ENCODE results near the gene TCF12.

DNA sequence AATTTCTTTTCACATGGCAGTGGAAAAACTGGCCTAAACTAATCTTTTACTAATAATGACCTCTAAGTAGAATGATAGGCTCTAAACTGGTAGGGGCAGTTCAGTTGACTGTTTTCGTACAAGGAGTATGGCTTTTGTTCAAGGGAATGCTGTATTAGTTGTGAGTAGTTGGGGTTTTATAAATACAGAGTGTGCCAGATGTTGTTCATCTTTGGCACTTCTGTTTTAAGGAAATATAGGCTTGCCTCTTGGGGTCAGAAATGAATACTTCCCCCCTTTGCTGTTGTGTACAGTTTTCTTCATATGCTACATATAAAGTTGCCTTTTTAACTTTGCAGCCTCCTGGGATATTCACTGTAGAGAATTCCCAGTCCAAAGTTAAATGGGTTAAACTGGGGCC is 276.9 kb downstream of the TCF12 start:
- TF ChIP-seq, protein P1, sequence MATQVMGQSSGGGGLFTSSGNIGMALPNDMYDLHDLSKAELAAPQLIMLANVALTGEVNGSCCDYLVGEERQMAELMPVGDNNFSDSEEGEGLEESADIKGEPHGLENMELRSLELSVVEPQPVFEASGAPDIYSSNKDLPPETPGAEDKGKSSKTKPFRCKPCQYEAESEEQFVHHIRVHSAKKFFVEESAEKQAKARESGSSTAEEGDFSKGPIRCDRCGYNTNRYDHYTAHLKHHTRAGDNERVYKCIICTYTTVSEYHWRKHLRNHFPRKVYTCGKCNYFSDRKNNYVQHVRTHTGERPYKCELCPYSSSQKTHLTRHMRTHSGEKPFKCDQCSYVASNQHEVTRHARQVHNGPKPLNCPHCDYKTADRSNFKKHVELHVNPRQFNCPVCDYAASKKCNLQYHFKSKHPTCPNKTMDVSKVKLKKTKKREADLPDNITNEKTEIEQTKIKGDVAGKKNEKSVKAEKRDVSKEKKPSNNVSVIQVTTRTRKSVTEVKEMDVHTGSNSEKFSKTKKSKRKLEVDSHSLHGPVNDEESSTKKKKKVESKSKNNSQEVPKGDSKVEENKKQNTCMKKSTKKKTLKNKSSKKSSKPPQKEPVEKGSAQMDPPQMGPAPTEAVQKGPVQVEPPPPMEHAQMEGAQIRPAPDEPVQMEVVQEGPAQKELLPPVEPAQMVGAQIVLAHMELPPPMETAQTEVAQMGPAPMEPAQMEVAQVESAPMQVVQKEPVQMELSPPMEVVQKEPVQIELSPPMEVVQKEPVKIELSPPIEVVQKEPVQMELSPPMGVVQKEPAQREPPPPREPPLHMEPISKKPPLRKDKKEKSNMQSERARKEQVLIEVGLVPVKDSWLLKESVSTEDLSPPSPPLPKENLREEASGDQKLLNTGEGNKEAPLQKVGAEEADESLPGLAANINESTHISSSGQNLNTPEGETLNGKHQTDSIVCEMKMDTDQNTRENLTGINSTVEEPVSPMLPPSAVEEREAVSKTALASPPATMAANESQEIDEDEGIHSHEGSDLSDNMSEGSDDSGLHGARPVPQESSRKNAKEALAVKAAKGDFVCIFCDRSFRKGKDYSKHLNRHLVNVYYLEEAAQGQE (IDR thresholded peaks at IDR 0.05; ENCODE audit: insufficient replicate concordance, low read depth): no peak
- no peak for TF ChIP-seq POLR2AphosphoS5 (IDR thresholded peaks at IDR 0.05; ENCODE audit: low read depth)
- TF ChIP-seq, protein P2, sequence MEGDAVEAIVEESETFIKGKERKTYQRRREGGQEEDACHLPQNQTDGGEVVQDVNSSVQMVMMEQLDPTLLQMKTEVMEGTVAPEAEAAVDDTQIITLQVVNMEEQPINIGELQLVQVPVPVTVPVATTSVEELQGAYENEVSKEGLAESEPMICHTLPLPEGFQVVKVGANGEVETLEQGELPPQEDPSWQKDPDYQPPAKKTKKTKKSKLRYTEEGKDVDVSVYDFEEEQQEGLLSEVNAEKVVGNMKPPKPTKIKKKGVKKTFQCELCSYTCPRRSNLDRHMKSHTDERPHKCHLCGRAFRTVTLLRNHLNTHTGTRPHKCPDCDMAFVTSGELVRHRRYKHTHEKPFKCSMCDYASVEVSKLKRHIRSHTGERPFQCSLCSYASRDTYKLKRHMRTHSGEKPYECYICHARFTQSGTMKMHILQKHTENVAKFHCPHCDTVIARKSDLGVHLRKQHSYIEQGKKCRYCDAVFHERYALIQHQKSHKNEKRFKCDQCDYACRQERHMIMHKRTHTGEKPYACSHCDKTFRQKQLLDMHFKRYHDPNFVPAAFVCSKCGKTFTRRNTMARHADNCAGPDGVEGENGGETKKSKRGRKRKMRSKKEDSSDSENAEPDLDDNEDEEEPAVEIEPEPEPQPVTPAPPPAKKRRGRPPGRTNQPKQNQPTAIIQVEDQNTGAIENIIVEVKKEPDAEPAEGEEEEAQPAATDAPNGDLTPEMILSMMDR (IDR thresholded peaks at IDR 0.05; ENCODE audit: insufficient read depth, low read length): no peak
- TF ChIP-seq GABPA (IDR thresholded peaks at IDR 0.05; ENCODE audit: low read depth): no peak
- no peak for TF ChIP-seq SPI1 (IDR thresholded peaks at IDR 0.05; ENCODE audit: borderline replicate concordance, low read depth)

All from HL-60 (cell line).